NCI-H345 treated with DMSO at 0.1 percent for 48 hours (cell line): ENCODE measurements around the gene SNX24.
"Not testable (repeated sequence)": the region's sequence is repeated elsewhere in the genome, so short reads cannot be mapped to it uniquely, and the experiment has no call there.

ENCODE experiments used
- DNase-seq: peaks from one replicate; lab custom pipeline; 2025; ENCODE audit not compliant: unreplicated experiment; lab: John Stamatoyannopoulos, UW

SNX24 gene

DNA sequence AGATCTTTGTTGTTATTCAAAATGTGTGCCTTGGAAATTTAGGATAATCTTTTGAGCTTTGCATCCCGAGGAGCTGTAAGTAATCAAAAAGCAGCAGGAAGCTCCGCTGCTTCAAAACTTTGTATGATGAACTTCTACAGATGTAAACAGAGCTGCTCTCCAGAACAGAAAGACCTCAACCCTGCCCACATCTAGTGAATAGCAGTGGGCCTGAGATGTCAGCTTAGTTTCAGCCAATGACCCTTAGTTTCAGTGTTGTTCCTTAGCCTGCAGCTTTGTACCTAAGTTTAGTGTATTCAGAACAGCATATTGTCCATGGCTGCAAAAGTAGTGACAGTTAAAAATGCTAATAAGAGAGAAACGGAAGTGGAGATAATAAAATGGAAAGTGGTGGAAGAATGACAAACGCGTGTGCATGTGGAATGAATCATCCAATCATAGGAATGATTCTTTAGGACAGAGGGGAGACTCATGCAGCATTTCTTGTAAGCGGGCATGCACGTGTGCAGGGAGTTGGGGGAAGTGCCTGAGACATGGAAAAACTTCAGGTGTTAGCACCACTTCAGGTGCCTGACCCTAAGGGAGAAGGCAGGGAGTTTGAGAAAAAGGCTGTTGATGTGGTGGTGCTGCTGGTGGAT, 24.9 kb downstream of the SNX24 start:
- no peak for DNase-seq

DNA sequence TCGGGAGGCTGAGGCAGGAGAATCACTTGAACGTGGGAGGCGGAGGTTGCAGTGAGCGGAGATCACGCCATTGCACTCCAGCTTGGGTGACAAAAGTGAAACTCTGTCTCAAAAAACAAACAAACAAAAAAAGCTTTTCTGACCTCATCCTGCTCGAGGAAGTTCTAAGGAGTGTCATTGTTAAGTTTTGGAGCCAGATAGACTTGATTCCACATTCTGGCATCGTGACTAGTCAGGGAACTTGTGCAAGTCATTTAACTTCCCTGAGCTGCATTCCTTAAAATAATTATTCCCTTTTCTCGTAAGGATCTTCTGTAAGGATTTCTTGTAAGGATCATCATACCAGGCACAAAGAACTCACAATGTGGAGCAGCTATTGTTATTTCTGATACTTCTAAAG, 26.2 kb downstream of the SNX24 start:
- DNase-seq, result no peak

GRCh38 chr5:122874179-122874875, 28.9 kb downstream of the SNX24 start:
- DNase-seq, result no peak

DNA sequence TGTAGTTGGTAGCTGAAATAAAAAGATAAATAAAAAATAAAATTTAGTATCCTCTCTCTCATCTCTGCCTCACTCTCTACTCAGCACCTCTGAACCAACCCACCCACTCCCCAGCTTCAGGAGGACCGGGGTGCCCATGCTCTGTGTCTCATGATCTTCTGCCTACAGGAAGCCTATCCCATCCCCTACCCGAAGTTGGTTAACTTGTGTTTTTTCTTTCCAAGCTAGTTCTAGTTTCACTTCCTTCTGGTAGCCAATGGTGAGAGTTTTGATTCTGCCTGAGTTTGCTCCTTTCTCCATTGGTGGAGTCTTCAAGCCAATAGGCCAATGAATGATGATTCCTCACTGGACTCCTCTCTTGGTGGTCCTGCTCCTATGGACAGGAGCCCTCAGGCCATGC, 32.1 kb downstream of the SNX24 start:
- DNase-seq, result no peak

GRCh38 chr5:122879076-122879475, 33.7 kb downstream of the SNX24 start:
- DNase-seq, result no peak

DNA sequence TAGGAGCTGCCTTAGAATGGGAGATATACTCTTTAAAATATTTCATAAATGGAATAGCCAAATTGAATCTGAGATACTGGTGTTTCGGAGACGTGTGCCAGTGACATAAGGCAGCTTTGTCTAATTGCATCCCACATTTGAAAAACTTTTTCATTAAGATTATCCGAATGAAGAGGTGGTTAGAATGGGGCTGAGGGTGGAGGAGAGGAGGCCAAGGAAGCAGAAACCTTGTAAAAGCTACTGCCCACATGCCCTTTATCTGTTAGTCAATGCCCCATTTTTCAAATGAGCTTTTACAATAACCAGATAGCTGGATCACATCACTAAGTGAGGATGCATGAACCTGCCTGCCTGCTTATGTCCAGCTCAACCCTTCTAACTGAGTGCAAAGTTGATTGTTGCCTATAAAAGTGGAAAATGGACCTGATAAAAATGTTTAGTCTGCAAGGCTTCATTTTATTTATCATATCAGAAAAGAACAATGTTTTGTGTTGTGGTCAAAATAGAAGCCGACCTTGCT, 34.8 kb downstream of the SNX24 start:
- DNase-seq, result no peak

- no peak for DNase-seq
Observed at GRCh38 chr5:122880749-122881148, 35.3 kb downstream of the SNX24 start.

GRCh38 chr5:122882831-122883230, 37.4 kb downstream of the SNX24 start:
- DNase-seq, result no peak

- no peak for DNase-seq
Observed at GRCh38 chr5:122885045-122885517, 39.7 kb downstream of the SNX24 start.

GRCh38 chr5:122885891-122886290, 40.5 kb downstream of the SNX24 start:
- DNase-seq, result no peak

GRCh38 chr5:122895141-122895540, 49.7 kb downstream of the SNX24 start:
- DNase-seq, result no peak

DNA sequence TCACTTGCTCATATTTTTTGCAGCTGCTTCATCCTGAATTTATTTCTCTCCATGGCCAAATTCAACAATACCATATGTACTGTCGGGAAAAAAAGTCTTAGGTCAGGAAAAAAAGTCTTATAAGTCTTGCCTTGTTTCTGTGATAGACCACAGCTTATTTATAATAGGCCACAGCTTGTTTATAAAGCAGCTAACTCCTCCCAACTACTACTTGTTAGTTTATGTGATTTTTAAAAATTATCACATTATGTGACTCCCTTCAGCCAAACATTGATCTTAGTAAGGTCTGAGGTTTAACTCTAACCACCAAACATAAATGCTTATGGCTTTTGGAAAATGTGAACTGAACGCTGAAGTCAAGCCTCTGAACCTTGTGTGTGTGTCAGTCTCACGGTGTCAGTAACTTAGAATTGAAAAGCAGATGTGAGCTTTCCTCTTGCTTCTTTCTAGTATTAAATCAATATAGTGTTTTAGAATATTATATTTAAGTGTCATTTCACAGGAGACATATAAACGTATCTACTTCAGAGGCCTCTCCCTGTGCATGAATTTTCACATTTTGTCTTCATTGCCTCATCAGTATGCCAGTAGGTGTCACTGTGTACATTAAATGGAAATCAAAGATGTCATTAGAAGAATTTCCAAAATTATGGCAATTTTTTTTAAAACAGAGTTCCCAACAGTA, 51.3 kb downstream of the SNX24 start:
- peak; percentile 10 for DNase-seq

DNA sequence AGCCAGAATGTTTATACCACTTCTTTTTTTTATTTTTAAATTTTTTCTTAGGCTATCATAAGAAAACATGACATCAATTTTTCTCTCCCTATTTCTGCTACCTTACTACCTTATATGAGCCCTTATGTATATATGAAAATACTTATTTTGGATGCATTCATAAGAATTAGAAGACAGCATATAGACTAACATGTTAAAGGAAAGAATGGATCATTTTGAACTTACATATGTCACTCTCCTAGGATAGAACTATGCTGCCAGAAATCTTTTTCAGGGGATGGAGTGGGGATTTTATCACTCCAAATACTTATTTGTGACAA, 51.8 kb downstream of the SNX24 start:
- DNase-seq, result no peak

DNA sequence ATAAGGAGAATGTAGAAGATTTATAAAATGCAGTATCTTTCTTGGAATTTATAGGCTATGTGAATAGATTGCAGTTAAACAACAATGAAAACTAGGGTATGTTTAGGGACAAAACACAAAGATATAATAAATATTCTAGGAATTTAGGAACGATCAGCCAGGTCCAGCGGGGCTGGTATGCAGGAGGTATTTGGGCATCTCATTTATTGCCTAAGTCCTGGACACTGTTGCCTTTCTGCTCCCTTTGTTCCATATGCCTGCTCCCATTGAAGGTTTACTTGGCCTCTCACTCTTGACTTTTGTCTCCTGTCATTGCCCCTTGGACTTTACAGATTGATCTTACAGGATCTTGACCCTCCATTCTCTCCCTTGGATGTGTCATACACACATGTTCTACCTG, 55.9 kb downstream of the SNX24 start:
- DNase-seq, result no peak

GRCh38 chr5:122902263-122902662, 56.9 kb downstream of the SNX24 start:
- DNase-seq, result no peak

DNA sequence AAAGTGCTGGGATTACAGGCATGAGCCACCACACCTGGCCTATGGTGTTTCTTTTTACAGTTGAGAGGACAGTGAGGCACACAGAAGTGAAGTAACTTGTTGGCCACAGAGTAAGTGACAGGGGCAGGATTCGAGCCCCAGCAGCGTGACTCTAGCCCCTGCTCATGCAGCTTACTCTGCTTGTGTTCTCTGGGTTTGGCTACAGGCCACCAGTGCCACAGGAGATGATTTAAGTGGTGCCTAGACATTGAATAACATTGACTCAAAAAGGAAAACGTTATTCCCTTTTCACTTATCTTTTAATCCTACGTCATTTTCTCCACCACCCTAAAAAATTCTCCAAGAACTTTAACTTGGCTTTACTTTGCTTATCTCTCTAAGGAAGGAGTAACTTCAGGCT, 61.4 kb downstream of the SNX24 start:
- DNase-seq, result no peak

- no peak for DNase-seq
Observed at GRCh38 chr5:122907276-122907675, 61.9 kb downstream of the SNX24 start.

GRCh38 chr5:122908108-122908507, 62.7 kb downstream of the SNX24 start:
- no peak for DNase-seq

DNA sequence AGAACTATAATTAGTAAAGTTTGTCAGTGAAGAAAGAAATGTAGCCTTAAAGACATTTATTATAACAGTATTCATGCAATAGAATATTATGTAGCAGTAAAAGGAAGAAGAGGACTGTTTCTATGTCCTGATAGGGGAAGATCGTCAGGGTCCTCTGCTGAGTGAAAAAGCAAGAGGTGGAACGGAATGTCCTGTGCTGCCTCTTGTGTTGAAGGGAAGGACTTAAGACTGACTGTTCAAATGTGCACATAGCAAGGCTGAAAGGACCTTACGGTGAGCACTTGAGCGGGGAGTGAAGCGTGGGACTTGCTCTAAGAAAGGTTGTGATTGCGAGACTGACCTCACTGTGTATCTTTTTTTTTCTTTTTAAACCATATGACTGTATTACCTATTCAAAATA, 63.2 kb downstream of the SNX24 start:
- DNase-seq, result no peak

GRCh38 chr5:122909470-122910100, 64.2 kb downstream of the SNX24 start:
- DNase-seq, result no peak

DNA sequence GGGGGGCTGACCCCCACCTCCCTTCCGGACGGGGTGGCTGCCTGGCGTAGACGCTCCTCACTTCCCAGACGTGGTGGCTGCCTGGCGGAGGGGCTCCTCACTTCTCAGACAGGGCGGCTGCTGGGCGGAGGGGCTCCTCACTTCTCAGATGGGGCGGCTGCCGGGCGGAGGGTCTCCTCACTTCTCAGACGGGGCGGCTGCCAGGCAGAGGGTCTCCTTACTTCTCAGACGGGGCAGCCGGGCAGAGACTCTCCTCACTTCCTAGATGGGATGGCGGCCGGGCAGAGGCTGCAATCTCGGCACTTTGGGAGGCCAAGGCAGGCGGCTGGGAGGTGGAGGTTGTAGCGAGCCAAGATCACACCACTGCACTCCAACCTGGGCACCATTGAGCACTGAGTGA, 68.0 kb downstream of the SNX24 start:
- not testable (repeated sequence) for DNase-seq
